ENCODE data around the gene MYH1. TPM values are rescaled to one million over a fixed set of nuclear protein-coding genes. Genes with fewer than 3 reads are reported as not detected.

Gene MYH1
- total and polyA plus RNA-seq, 7 experiments from 2014 or later = not detected

GRCh38 chr17:10492004-10492403, 26.3 kb downstream of the MYH1 start:
- H3K27ac ChIP-seq (ENCODE audit: low read depth, low read length) = no peak overlapping the region
- DNase-seq = no peak
- H3K27me3 ChIP-seq (ENCODE audit: control insufficient read depth in 2 of 2, insufficient read depth in 2 of 2, low read length in 2 of 2) = no peaks in the 10 kb centered on the region
- Mint-ChIP-seq H3K4me3 (no peak overlapping the region), H3K36me3 (peaks cover 0 to 10% (median 3%) of the 10 kb centered on the region in 5 donors), H3K27me3 (peaks cover 0 to 18% (median 13%) of the 10 kb centered on the region in 5 donors), H3K27ac (no peak overlapping the region), H3K9me3 (peaks cover 9 to 46% (median 27%) of the 10 kb centered on the region in 11 donors), H3K4me1 (no peaks in the 10 kb centered on the region)
- no peaks in the 10 kb centered on the region for H3K36me3 ChIP-seq (ENCODE audit: control insufficient read depth in 2 of 3, insufficient read depth in 3 of 3, low read length in 3 of 3)
- POLR2A ChIA-PET = no interaction called here
- intact Hi-C loops (cut with micrococcal nuclease) = no loop called here
- ATAC-seq = no peak
- CTCF ChIA-PET = no interaction called here
- peaks cover 0 to 20% (median 3%) of the 10 kb centered on the region in 3 experiments for H3K9me3 ChIP-seq (ENCODE audit: control insufficient read depth in 2 of 3, low read length in 3 of 3)
- H3K4me1 ChIP-seq (ENCODE audit: control insufficient read depth in 2 of 2, insufficient read depth in 2 of 2, low read length in 2 of 2) = no peaks in the 10 kb centered on the region
- H3K4me3 ChIP-seq (ENCODE audit: low read length) = no peak overlapping the region

DNA sequence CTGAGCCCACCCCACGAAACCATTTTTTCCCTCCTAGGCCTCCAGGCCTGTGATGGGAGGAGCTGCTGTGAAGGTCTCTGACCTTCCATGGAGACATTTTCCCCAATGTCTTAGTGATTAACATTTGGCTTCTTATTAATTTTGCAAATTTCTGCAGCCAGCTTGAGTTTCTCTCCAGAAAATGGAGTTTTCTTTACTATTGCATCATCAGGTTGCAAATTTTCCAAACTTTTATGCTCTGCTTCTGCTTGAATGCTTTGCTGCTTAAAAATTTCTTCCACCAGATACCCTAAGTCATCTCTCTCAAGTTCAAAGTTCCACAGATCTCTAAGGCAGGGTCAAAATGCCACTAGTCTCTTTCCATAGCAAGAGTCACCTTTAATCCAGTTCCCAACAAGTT, 36.1 kb downstream of the MYH1 start:
- Mint-ChIP-seq H3K9me3 (peaks cover 2 to 55% (median 29%) of the 10 kb centered on the region in 11 donors), H3K36me3 (peaks cover 0 to 20% (median 0%) of the 10 kb centered on the region in 5 donors), H3K4me1 (no peaks in the 10 kb centered on the region), H3K4me3 (no peak overlapping the region), H3K27ac (no peak overlapping the region), H3K27me3 (no peaks in the 10 kb centered on the region)
- no peaks in the 10 kb centered on the region for H3K4me1 ChIP-seq (ENCODE audit: control insufficient read depth in 2 of 2, insufficient read depth in 2 of 2, low read length in 2 of 2)
- ATAC-seq = no peak
- no peak for DNase-seq
- CTCF ChIA-PET = no interaction called here
- intact Hi-C loops (cut with micrococcal nuclease) = no loop called here
- H3K4me3 ChIP-seq (ENCODE audit: low read length) = no peak overlapping the region
- no peaks in the 10 kb centered on the region for H3K36me3 ChIP-seq (ENCODE audit: control insufficient read depth in 2 of 3, insufficient read depth in 3 of 3, low read length in 3 of 3)
- POLR2A ChIA-PET = no interaction called here
- no peak overlapping the region for H3K27ac ChIP-seq (ENCODE audit: low read depth, low read length)
- H3K27me3 ChIP-seq (ENCODE audit: control insufficient read depth in 2 of 2, insufficient read depth in 2 of 2, low read length in 2 of 2) = no peaks in the 10 kb centered on the region
- peaks cover 0 to 5% (median 0%) of the 10 kb centered on the region in 3 experiments for H3K9me3 ChIP-seq (ENCODE audit: control insufficient read depth in 2 of 3, low read length in 3 of 3)

- ChIA-PET CTCF (no interaction called here), POLR2A (interaction anchor here (0.6 kb wide), 1 partner anchor 712 kb away, joined by 3 read pairs; no protein-coding TSS in a partner anchor)
- no peaks in the 10 kb centered on the region for H3K27me3 ChIP-seq (ENCODE audit: control insufficient read depth in 2 of 2, insufficient read depth in 2 of 2, low read length in 2 of 2)
- Mint-ChIP-seq H3K27me3 (no peaks in the 10 kb centered on the region), H3K9me3 (peaks cover 0 to 10% (median 6%) of the 10 kb centered on the region in 11 donors), H3K36me3 (no peaks in the 10 kb centered on the region), H3K4me3 (no peak overlapping the region), H3K27ac (no peak overlapping the region), H3K4me1 (no peaks in the 10 kb centered on the region)
- ATAC-seq (no peak), DNase-seq (no peak)
- no peaks in the 10 kb centered on the region for H3K4me1 ChIP-seq (ENCODE audit: control insufficient read depth in 2 of 2, insufficient read depth in 2 of 2, low read length in 2 of 2)
- H3K4me3 ChIP-seq (ENCODE audit: low read length) = no peak overlapping the region
- H3K36me3 ChIP-seq (ENCODE audit: control insufficient read depth in 2 of 3, insufficient read depth in 3 of 3, low read length in 3 of 3) = no peaks in the 10 kb centered on the region
- no peaks in the 10 kb centered on the region for H3K9me3 ChIP-seq (ENCODE audit: control insufficient read depth in 2 of 3, low read length in 3 of 3)
- no peak overlapping the region for H3K27ac ChIP-seq (ENCODE audit: low read depth, low read length)
- intact Hi-C loops (cut with micrococcal nuclease) = no loop called here
Measured at GRCh38 chr17:10477701-10478100, 40.6 kb downstream of the MYH1 start.

GRCh38 chr17:10474536-10474935, 43.8 kb downstream of the MYH1 start:
- no peak for ATAC-seq
- no peak overlapping the region for H3K27ac ChIP-seq (ENCODE audit: low read depth, low read length)
- H3K4me3 ChIP-seq (ENCODE audit: low read length) = no peak overlapping the region
- intact Hi-C loops (cut with micrococcal nuclease) = no loop called here
- no peaks in the 10 kb centered on the region for H3K9me3 ChIP-seq (ENCODE audit: control insufficient read depth in 2 of 3, low read length in 3 of 3)
- Mint-ChIP-seq H3K9me3 (peaks cover 0 to 3% (median 0%) of the 10 kb centered on the region in 11 donors), H3K4me1 (no peaks in the 10 kb centered on the region), H3K4me3 (no peak overlapping the region), H3K27ac (no peak overlapping the region), H3K36me3 (no peaks in the 10 kb centered on the region), H3K27me3 (no peaks in the 10 kb centered on the region)
- CTCF ChIA-PET = no interaction called here
- H3K36me3 ChIP-seq (ENCODE audit: control insufficient read depth in 2 of 3, insufficient read depth in 3 of 3, low read length in 3 of 3) = no peaks in the 10 kb centered on the region
- no peaks in the 10 kb centered on the region for H3K27me3 ChIP-seq (ENCODE audit: control insufficient read depth in 2 of 2, insufficient read depth in 2 of 2, low read length in 2 of 2)
- no peak for DNase-seq
- no peaks in the 10 kb centered on the region for H3K4me1 ChIP-seq (ENCODE audit: control insufficient read depth in 2 of 2, insufficient read depth in 2 of 2, low read length in 2 of 2)
- POLR2A ChIA-PET = no interaction called here

- ATAC-seq (no peak), DNase-seq (no peak)
- no peak overlapping the region for H3K27ac Mint-ChIP-seq
- no peaks in the 10 kb centered on the region for H3K4me1 Mint-ChIP-seq
- H3K9me3 Mint-ChIP-seq = peaks cover 0 to 3% (median 0%) of the 10 kb centered on the region in 11 donors
- Histone ChIP-seq H3K27me3 (ENCODE audit: control insufficient read depth in 2 of 2, insufficient read depth in 2 of 2, low read length in 2 of 2) (no peaks in the 10 kb centered on the region), H3K9me3 (ENCODE audit: control insufficient read depth in 2 of 3, low read length in 3 of 3) (no peaks in the 10 kb centered on the region), H3K27ac (ENCODE audit: low read depth, low read length) (no peak overlapping the region), H3K4me1 (ENCODE audit: control insufficient read depth in 2 of 2, insufficient read depth in 2 of 2, low read length in 2 of 2) (no peaks in the 10 kb centered on the region), H3K4me3 (ENCODE audit: low read length) (no peak overlapping the region), H3K36me3 (ENCODE audit: control insufficient read depth in 2 of 3, insufficient read depth in 3 of 3, low read length in 3 of 3) (no peaks in the 10 kb centered on the region)
- intact Hi-C loops (cut with micrococcal nuclease) = no loop called here
- ChIA-PET CTCF (no interaction called here), POLR2A (no interaction called here)
- peaks cover 0 to 3% (median 0%) of the 10 kb centered on the region in 5 donors for H3K27me3 Mint-ChIP-seq
- H3K36me3 Mint-ChIP-seq = no peaks in the 10 kb centered on the region
- no peak overlapping the region for H3K4me3 Mint-ChIP-seq
Measured at GRCh38 chr17:10471858-10472257, 46.5 kb downstream of the MYH1 start.

- intact Hi-C loops (cut with micrococcal nuclease) = no loop called here
- no peaks in the 10 kb centered on the region for H3K36me3 ChIP-seq (ENCODE audit: control insufficient read depth in 2 of 3, insufficient read depth in 3 of 3, low read length in 3 of 3)
- Mint-ChIP-seq H3K27ac (no peak within 1 kb of the TSS), H3K4me3 (no peak within 1 kb of the TSS), H3K27me3 (peaks cover 0 to 3% (median 0%) of the 10 kb centered on the region in 5 donors), H3K4me1 (no peaks in the 10 kb centered on the region), H3K9me3 (peaks cover 0 to 4% (median under 1%) of the 10 kb centered on the region in 11 donors), H3K36me3 (no peaks in the 10 kb centered on the region)
- no peak within 1 kb of the TSS for H3K4me3 ChIP-seq (ENCODE audit: low read length)
- DNase-seq (no peak), ATAC-seq (no peak)
- no peak within 1 kb of the TSS for H3K27ac ChIP-seq (ENCODE audit: low read depth, low read length)
- no peaks in the 10 kb centered on the region for H3K9me3 ChIP-seq (ENCODE audit: control insufficient read depth in 2 of 3, low read length in 3 of 3)
- no peaks in the 10 kb centered on the region for H3K27me3 ChIP-seq (ENCODE audit: control insufficient read depth in 2 of 2, insufficient read depth in 2 of 2, low read length in 2 of 2)
- ChIA-PET POLR2A (no interaction called here), CTCF (no interaction called here)
- H3K4me1 ChIP-seq (ENCODE audit: control insufficient read depth in 2 of 2, insufficient read depth in 2 of 2, low read length in 2 of 2) = no peaks in the 10 kb centered on the region
Measured at GRCh38 chr17:10469459-10469858, 48.9 kb downstream of the MYH1 start, which contains the start of gene MYH4. TSS of gene MYH4 (minus strand) at chr17:10469559. CDS start at chr17:10466745, 2,814 bp downstream.

DNA sequence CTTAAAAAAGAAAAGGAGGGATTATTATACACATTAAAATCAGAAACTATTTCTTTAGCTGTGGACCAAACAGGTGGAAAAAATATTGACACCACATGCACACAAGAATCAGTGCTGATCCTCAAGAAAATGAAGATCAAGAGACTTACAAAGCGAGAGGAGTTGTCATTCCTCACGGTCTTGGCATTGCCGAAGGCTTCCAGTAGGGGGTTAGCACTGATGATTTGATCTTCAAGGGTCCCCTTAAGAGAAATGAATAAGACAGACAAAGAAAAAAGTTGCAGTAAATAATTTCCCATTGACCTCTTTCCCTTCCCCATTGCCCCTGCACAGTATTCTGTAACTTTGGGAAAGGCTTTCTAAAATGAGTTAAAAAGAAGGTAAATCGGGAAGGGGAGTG, 54.9 kb downstream of the MYH1 start:
- Mint-ChIP-seq H3K9me3 (peaks cover 0 to 9% (median 2%) of the 10 kb centered on the region in 11 donors), H3K4me3 (no peak overlapping the region), H3K27ac (no peak overlapping the region), H3K27me3 (peaks cover 0 to 13% (median 4%) of the 10 kb centered on the region in 5 donors), H3K4me1 (no peaks in the 10 kb centered on the region), H3K36me3 (no peaks in the 10 kb centered on the region)
- Histone ChIP-seq H3K27ac (ENCODE audit: low read depth, low read length) (no peak overlapping the region), H3K36me3 (ENCODE audit: control insufficient read depth in 2 of 3, insufficient read depth in 3 of 3, low read length in 3 of 3) (no peaks in the 10 kb centered on the region), H3K27me3 (ENCODE audit: control insufficient read depth in 2 of 2, insufficient read depth in 2 of 2, low read length in 2 of 2) (no peaks in the 10 kb centered on the region), H3K9me3 (ENCODE audit: control insufficient read depth in 2 of 3, low read length in 3 of 3) (no peaks in the 10 kb centered on the region), H3K4me3 (ENCODE audit: low read length) (no peak overlapping the region), H3K4me1 (ENCODE audit: control insufficient read depth in 2 of 2, insufficient read depth in 2 of 2, low read length in 2 of 2) (no peaks in the 10 kb centered on the region)
- no peak for DNase-seq
- ATAC-seq = no peak
- ChIA-PET CTCF (no interaction called here), POLR2A (no interaction called here)
- intact Hi-C loops (cut with micrococcal nuclease) = no loop called here
